HG02678 (cell line): Measurements from ENCODE around the gene RTKN.

Experiments used
- ATAC-seq: cut with Tn5 transposase; IDR thresholded peaks from one replicate; pipeline ENCODE4 v1.9.1; 2021; ENCODE audit warnings: mild to moderate bottlenecking, moderate library complexity; ENCODE audit not compliant: unreplicated experiment

The RTKN gene

GRCh38 chr2:74387346-74387745 lies 54.4 kb downstream of the RTKN start:
- no peak for ATAC-seq

GRCh38 chr2:74385396-74385795 lies 56.3 kb downstream of the RTKN start:
- ATAC-seq, result no peak

GRCh38 chr2:74384051-74384450 lies 57.7 kb downstream of the RTKN start:
- ATAC-seq, result no peak

- ATAC-seq, result no peak
These were observed 58.5 kb downstream of the RTKN start for GRCh38 chr2:74383254-74383653.

- ATAC-seq, result no peak
These were observed 60.0 kb downstream of the RTKN start for GRCh38 chr2:74381751-74382150.

GRCh38 chr2:74379851-74380789 lies 61.6 kb downstream of the RTKN start, which contains the start of gene DCTN1:
Gene DCTN1, minus strand, starts transcription at chr2:74380311. Its CDS starts 274 bp downstream, at chr2:74380037.
- no peak for ATAC-seq

- ATAC-seq, result no peak
These were observed 63.7 kb downstream of the RTKN start for GRCh38 chr2:74378007-74378406.

GRCh38 chr2:74375838-74376237 lies 65.9 kb downstream of the RTKN start:
- no peak for ATAC-seq
